Stimulated activated naive CD8-positive, alpha-beta T cell treated with anti-CD3 and anti-CD28 coated beads, Interleukin-15, amount 100 ng/mL, for 72 hours (primary cell): ENCODE measurements around the gene CCDC69.

Experiments
- ATAC-seq: fragments of 150-1000 bp; cut with Tn5 transposase; 2 replicates; pipeline ENCODE4 v1.10.0; 2021; ENCODE audit warnings: mild to moderate bottlenecking, moderate library complexity
- DNase-seq, 2 donors: peaks; one replicate each; pipeline ENCODE4 v3.0.0; 2021 to 2022
- H3K27ac Mint-ChIP-seq, 2 donors: one replicate each; pipeline ENCODE4 v1.8.0; 2022; ENCODE audit warnings: mild to moderate bottlenecking in 2 of 2, mixed read lengths in 2 of 2, moderate library complexity in 2 of 2
- H3K27me3 Mint-ChIP-seq: one replicate; pipeline ENCODE4 v1.8.0; 2022; ENCODE audit warnings: mixed read lengths
- H3K4me1 Mint-ChIP-seq: one replicate; pipeline ENCODE4 v1.8.0; 2022; ENCODE audit warnings: mild to moderate bottlenecking, mixed read lengths
- H3K4me3 Mint-ChIP-seq, 2 donors: one replicate each; pipeline ENCODE4 v1.8.0; 2022; ENCODE audit warnings: mild to moderate bottlenecking in 2 of 2, mixed read lengths in 2 of 2, moderate library complexity in 1 of 2
- H3K9me3 Mint-ChIP-seq, 2 donors: one replicate each; pipeline ENCODE4 v1.8.0; 2022; ENCODE audit warnings: mixed read lengths in 2 of 2

The CCDC69 gene

DNA sequence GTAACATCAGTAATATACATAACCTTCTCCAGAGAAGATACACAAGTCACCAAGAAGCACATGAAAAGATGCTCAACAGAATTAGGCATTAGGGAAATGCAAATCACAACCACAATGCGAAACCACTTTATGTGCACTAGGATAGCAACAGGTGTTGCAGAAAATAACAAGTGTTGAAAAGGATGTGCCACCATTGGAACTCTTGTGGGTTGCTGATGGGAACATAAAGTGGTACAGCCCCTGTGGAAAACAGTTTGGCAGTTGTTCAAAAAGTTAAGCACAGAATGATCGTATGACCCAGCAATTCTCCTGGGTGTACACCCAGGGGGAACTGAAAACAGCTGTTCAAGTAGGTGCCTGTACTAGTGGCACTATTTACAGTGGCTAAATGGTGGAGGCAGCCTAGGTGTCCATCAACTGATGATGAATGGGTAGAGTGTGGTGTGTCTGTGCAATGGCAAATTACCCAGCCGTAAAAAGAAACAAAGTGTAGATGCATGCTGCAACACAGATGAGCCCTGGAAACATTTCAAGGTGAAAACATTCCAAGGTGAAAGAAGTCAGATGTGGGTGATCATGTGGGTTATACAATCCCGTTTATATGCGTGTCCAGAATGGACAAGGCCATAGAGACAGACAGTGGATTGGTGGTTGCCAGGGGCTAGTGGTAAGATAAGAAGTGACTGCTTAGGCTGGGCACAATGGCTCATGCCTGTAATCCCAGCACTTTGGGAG is 27.2 kb downstream of the CCDC69 start:
- H3K4me1 Mint-ChIP-seq: peaks cover 78% of the 10 kb centered on the region
- peak overlapping the region in 1 of 2 donors; percentile 17 for H3K4me3 Mint-ChIP-seq
- H3K27ac Mint-ChIP-seq: peak overlapping the region in 1 of 2 donors; percentile 59
- H3K9me3 Mint-ChIP-seq: peaks cover 4 to 8% of the 10 kb centered on the region in 2 donors
- peak; percentile 71 for ATAC-seq
- DNase-seq: no peak
- no peaks in the 10 kb centered on the region for H3K27me3 Mint-ChIP-seq

DNA sequence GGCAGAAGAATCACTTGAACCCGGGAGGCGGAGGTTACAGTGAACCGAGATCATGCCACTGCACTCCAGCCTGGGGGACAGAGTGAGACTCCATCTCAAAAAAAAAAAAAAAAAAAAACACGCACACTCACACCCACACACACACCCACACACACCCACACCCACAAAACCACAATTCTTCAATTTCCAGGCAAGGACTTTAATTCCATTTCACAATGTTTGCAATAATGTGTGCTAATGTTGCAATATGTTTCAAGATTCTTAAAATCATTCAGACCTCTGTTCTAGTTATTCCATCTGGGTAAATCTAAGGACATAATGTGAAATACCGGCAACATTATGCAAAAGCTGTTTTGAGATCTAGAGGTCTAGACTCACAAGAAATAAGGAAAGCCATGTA is 28.3 kb downstream of the CCDC69 start:
- Mint-ChIP-seq H3K27me3 (no peaks in the 10 kb centered on the region), H3K4me3 (peak overlapping the region in 1 of 2 donors; percentile 40), H3K9me3 (peaks cover 10 to 19% of the 10 kb centered on the region in 2 donors), H3K27ac (peak overlapping the region; percentile 5 to 38), H3K4me1 (peaks cover 78% of the 10 kb centered on the region)
- ATAC-seq (no peak), DNase-seq (no peak)

DNA sequence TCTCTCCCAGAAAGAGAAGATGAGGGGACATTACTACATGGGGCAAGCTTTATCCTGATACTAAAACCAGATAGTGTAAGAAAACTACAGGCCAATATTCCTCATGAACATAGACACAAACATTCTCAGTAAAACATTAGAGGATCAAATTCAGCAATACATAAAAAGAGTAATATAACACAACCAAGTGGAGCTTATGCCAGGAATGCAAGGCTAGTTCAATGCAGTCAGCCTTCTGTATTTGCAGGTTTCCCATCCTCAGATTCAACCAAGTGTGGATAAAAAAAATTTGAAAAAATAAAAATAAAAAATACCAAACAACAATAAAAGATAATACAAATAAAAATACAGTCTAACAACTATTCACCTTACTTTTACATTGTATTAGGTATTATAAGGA is 31.3 kb downstream of the CCDC69 start:
- Mint-ChIP-seq H3K4me3 (no peak overlapping the region), H3K4me1 (peaks cover 72% of the 10 kb centered on the region), H3K27ac (no peak overlapping the region), H3K27me3 (no peaks in the 10 kb centered on the region), H3K9me3 (peaks cover 24 to 28% of the 10 kb centered on the region in 2 donors)
- no peak for ATAC-seq
- no peak for DNase-seq

- Mint-ChIP-seq H3K9me3 (peaks cover 24 to 28% of the 10 kb centered on the region in 2 donors), H3K4me3 (peak overlapping the region in 1 of 2 donors; percentile 24), H3K4me1 (peaks cover 69% of the 10 kb centered on the region), H3K27ac (no peak overlapping the region), H3K27me3 (no peaks in the 10 kb centered on the region)
- ATAC-seq (no peak), DNase-seq (no peak)
Measured at GRCh38 chr5:151191661-151192060, 32.2 kb downstream of the CCDC69 start.

GRCh38 chr5:151189151-151189550 is 34.7 kb downstream of the CCDC69 start:
- peaks cover 50% of the 10 kb centered on the region for H3K4me1 Mint-ChIP-seq
- no peak overlapping the region for H3K4me3 Mint-ChIP-seq

DNA sequence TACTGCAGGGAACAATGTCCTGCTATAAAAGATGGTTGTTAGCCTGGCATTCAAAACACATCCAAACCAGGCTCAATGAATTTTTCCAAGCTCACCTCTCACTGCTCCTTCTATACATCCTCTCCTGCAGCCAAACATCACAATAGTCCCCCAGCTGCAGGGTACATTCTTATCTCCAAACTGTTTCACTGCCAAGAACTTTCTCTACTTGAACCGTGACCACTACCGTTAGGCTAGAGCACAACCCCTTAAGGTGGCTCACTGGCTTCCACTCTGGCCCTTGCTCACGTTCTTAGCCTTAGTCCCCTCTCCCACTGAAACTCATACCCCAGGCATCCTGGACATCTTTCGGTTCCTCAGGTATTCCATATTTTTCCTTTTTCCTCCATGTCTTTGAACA is 37.4 kb downstream of the CCDC69 start:
- Mint-ChIP-seq H3K4me1 (peaks cover 35% of the 10 kb centered on the region), H3K9me3 (peaks cover 18 to 19% of the 10 kb centered on the region in 2 donors), H3K27me3 (no peaks in the 10 kb centered on the region), H3K27ac (no peak overlapping the region), H3K4me3 (no peak overlapping the region)
- ATAC-seq: no peak
- DNase-seq: no peak

More at GRCh38 chr5:151189151-151189550, 34.7 kb downstream of the CCDC69 start:
- no peak for DNase-seq
- Mint-ChIP-seq H3K27me3 (no peaks in the 10 kb centered on the region), H3K9me3 (peaks cover 24 to 28% of the 10 kb centered on the region in 2 donors), H3K27ac (no peak overlapping the region)
- no peak for ATAC-seq

- Mint-ChIP-seq H3K27me3 (no peaks in the 10 kb centered on the region), H3K27ac (peak overlapping the region in 1 of 2 donors; percentile 11), H3K9me3 (peaks cover 14% of the 10 kb centered on the region in 2 donors), H3K4me3 (no peak overlapping the region), H3K4me1 (peaks cover 30% of the 10 kb centered on the region)
- ATAC-seq (no peak), DNase-seq (no peak)
Measured at GRCh38 chr5:151186052-151186451, 37.8 kb downstream of the CCDC69 start.

GRCh38 chr5:151184316-151185042 is 39.4 kb downstream of the CCDC69 start:
- H3K4me1 Mint-ChIP-seq: peaks cover 15% of the 10 kb centered on the region
- H3K9me3 Mint-ChIP-seq: peaks cover 0 to 7% of the 10 kb centered on the region in 2 donors
- no peak for ATAC-seq
- H3K4me3 Mint-ChIP-seq: no peak overlapping the region
- no peak for DNase-seq
- peak overlapping the region in 1 of 2 donors; percentile 27 for H3K27ac Mint-ChIP-seq
- no peaks in the 10 kb centered on the region for H3K27me3 Mint-ChIP-seq

DNA sequence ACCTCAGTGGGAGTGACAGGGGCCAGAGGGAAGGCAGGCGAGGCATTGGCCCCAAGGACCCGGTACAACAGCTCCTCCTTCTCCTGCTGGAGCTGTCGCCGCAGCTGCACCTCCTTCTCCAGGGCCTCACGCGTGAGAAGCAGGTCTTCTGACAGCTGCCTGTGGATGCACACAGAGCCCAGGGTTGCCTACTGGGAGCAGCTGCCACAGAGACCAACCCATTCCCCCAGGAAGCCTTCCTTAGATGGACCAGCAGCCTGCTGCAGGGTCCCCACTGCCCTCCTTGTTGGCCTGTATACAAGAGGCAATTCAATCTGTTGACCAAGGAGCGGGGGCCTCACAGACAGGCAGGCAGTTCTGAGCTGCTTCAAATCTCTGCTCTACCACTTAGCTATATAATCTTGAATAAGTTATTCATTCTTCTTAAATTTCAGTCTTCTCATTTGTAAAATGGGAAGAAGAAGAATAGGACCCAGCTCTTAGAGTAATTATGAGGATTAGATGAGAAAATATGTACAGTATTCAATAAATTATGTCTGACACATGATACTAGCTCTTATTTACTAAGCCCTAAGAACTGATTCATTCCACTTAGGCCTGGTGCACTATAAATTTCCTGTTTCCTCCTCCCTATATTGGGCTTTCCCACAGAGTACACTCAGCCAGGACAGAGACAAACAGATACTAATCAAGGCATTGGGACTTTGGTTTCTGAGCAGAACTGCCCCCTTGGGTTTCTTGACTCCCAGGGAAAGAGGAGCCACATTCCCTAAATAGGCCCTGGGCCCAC is 40.2 kb downstream of the CCDC69 start:
- ATAC-seq (no peak), DNase-seq (no peak)
- no peak overlapping the region for H3K4me3 Mint-ChIP-seq
- H3K27ac Mint-ChIP-seq: peak overlapping the region in 1 of 2 donors; percentile 27
- H3K4me1 Mint-ChIP-seq: peaks cover 23% of the 10 kb centered on the region
- no peaks in the 10 kb centered on the region for H3K9me3 Mint-ChIP-seq
- H3K27me3 Mint-ChIP-seq: no peaks in the 10 kb centered on the region

DNA sequence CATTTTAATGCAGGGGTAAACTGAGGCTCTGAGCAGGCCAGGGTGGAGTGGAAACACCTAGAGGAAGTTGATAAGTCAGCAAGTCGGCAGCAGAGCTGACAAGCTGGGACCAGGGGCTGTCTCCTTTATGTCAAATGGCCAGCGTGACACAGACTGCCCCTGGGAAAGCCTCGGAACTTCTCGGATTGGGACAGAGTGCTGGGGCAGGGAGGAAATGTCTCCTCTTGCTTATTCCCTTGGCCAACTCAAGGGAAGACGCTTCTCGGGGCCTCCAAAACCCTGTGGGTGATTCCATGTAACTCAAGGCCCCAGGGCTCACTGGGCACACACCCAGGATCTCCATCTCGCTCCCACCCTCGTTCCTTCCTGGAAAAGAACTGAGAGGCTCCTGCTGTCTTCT is 40.9 kb downstream of the CCDC69 start:
- no peak for ATAC-seq
- Mint-ChIP-seq H3K9me3 (peaks cover 0 to 2% of the 10 kb centered on the region in 2 donors), H3K4me1 (peaks cover 23% of the 10 kb centered on the region), H3K4me3 (no peak overlapping the region), H3K27me3 (no peaks in the 10 kb centered on the region), H3K27ac (no peak overlapping the region)
- DNase-seq: no peak

DNA sequence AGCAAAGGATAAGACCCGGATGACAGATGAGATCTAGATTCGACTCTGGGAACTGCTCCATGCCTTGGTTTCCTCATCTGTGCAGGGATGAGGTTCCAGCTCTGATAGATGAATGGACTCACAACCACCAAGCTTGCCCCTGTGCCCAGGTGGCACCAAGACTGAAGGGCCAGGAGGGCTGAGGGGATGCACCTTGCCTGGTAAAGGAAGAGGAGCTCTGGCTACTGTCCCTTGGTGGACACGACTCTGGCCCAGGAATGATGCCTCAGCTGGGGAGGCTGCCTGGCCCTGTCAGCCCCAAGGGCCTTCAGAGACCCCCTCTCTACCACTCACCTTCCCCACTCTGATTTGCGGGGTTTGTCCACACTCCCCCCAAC is 41.4 kb downstream of the CCDC69 start:
- Mint-ChIP-seq H3K27me3 (no peaks in the 10 kb centered on the region), H3K9me3 (peaks cover 0 to 3% of the 10 kb centered on the region in 2 donors), H3K27ac (peak overlapping the region in 1 of 2 donors; percentile 72), H3K4me1 (peaks cover 23% of the 10 kb centered on the region), H3K4me3 (no peak overlapping the region)
- ATAC-seq: no peak
- DNase-seq: no peak

- H3K9me3 Mint-ChIP-seq: peaks cover 0 to 3% of the 10 kb centered on the region in 2 donors
- peak overlapping the region; percentile 69 to 72 for H3K27ac Mint-ChIP-seq
- peaks cover 20% of the 10 kb centered on the region for H3K4me1 Mint-ChIP-seq
- ATAC-seq (no peak), DNase-seq (no peak)
- H3K27me3 Mint-ChIP-seq: no peaks in the 10 kb centered on the region
- no peak overlapping the region for H3K4me3 Mint-ChIP-seq
Measured at GRCh38 chr5:151181818-151182523, 41.9 kb downstream of the CCDC69 start.

DNA sequence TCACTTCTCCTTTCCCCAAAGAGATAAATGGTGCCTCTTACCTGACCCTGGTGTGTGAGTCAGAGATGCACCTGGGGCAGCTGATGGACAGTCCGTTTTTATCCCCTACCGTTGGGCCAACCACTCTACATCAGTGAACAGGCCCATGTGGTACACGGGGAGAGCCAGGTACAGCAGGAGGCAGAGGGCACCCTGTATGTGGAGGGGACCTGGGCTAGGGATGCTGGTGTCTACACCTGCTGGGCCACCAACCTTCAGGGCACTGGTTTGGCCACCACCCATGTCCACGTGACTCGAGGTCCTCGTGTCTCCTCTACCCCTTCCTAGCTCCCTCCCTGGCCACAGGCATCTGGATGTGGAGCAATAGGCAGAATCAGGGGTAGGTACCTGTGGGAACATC is 43.6 kb downstream of the CCDC69 start:
- Mint-ChIP-seq H3K4me1 (peaks cover 15% of the 10 kb centered on the region), H3K9me3 (peaks cover 0 to 3% of the 10 kb centered on the region in 2 donors), H3K27me3 (no peaks in the 10 kb centered on the region), H3K4me3 (no peak overlapping the region), H3K27ac (no peak overlapping the region)
- DNase-seq (no peak), ATAC-seq (peak; percentile 35)

DNA sequence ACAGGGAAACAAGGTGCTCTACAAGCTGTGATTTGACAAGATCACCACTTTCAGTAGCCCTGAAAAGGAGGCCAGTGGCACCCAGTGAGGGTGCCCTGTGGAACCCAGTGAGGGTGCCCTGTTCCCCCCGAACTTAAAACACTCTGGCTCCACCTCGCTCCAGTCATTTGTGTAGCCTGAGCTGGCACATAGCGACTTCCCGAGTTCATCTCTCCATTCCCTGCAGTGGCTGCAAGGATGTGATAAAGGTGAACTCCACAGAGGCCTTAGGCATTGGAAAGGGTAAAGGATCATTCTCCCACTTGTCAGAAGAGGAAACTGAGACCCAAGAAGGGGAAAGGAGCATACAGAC is 44.4 kb downstream of the CCDC69 start:
- H3K9me3 Mint-ChIP-seq: peaks cover 0 to 3% of the 10 kb centered on the region in 2 donors

More for the DNA sequence above, 44.4 kb downstream of the CCDC69 start:
- no peak overlapping the region for H3K27ac Mint-ChIP-seq
- H3K27me3 Mint-ChIP-seq: no peaks in the 10 kb centered on the region
- ATAC-seq (no peak), DNase-seq (no peak)
- H3K4me3 Mint-ChIP-seq: no peak overlapping the region
- peaks cover 15% of the 10 kb centered on the region for H3K4me1 Mint-ChIP-seq
